Putamen (tissue), 1 donor: ENCODE results near the gene PTPRK.

Source experiments
- DNase-seq: peaks from one replicate; pipeline ENCODE4 v3.0.0-alpha.2; 2016; ENCODE audit warnings: low spot score

PTPRK gene

DNA sequence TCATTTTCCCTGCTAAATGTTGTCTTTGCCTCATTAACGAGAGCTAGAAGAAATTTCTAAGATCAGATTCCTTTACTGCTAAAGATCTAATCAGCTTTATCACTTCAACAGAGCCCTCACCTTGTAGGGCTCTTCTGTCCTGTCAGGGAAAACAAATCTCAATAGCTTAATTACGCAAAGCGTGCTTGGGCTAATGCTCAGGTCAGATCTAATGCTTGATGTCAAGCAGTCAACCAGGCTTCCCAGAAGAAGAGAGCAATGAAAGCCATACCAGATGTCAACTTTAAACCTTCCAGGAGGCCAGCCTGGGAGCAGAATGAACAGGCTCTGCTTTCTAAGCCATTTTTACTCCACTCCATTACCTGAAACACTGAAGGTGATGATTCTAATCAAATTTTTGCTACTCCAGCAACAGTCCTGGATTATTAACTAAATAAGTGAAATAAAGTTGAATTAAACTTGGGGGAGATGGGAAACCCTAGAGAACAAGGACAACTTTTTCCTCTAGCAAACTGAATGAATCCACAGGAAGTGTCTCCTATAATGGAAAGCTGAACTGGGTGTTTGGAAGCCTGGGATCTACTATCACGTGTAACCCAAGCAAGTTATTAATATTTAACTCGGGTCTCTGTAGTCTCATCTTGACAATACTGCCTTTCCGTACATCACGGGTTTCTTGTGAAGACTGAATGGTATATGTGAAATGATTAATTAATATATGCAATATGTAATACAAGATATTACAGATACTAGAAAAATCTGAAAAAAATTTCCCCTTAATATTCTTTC is 273.7 kb downstream of the PTPRK start:
- DNase-seq = no peak

DNA sequence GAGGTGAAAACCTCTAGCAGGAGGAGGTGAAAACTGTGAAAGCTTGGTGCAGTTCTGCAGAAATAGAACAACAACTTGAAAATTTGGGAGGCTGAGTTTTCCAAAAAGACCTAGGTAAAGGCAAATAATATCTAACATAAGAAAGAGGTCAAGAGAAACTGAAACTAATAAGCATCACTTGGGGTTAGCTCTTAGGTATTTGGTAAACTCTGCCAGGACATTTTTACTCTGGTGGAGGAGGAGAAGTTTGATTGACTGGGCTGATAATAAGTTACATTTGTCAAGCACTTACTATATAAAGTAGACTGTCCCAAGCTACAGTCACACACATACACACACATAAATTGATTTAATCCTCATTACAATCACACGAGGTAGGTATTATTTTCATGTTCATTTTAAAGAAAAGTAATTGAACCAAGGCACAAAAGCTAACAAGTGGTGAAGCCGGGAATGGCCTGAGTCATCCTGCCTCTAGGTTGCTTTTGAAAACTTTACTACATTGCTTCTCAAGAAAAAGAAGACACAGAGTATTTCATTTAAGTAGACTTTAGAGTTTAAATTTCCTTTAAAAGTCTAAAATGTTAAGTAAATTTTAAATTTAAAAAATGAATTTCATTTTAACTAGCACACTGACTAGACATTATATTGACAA is 275.5 kb downstream of the PTPRK start:
- no peak for DNase-seq

DNA sequence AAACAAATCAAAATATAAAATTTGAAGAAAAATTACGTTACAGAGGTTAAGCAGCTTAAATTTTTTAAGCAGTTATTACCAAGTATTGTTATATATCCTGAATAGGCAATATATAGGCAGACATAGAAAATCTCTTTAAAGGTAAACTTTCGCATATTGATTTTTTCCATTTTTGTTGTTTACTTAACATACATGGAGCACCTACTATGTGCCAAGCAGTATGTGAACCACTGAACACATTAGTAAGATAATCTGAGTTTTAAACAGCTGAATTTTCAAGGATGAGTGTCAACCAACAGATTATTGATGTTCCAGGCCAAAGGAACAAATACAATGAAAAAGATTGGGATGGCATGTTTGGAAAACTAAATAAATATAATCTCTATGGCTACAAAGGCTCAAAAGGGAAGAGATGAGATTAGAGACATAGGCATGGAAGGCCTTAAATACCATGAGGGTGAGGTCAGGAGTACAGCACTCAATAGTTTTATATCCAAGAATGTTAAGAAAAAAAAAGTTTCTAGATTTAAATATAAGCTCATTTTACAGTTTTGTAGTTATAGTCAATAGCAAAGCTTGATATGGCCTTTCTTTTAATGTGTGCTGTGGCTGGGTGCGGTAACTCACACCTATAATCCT is 277.5 kb downstream of the PTPRK start:
- DNase-seq = no peak

DNA sequence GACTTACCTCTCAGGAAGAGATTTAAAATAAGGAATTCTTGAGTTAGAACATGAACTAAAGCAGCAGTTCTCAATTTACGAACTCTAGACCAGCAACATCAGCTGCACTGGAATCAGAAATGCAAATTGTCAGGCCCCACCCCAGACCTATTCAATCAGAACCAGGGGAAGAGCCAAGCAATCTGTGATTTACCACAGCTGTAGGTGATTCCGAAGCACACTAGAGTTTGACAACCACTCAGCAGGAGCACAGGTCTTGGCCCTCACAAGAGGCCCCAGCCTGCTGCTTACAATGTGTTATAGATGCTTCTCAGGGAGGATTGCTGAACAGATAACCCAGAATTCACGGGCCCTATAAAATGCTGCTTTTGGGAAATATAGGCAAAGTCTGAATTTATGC is 279.2 kb downstream of the PTPRK start:
- no peak for DNase-seq

DNA sequence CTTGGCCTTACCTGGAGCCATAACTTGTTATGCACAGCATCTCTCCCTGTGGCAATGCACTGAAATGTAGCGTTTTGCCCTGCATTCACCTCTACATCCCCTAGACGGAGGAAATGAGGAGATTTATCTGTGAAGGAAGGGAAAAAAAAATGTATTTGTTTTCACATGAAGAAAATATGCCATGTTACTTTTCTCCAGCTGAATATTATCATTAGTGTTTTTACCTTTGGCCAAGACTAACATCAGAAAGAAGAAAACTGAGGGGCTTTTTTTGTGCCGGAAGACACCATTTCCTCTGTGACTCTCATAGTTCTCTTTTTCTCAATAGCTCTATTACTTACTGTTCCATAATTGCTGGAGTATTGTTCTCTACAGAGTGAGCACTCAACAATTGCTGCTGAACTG is 280.4 kb downstream of the PTPRK start:
- no peak for DNase-seq

DNA sequence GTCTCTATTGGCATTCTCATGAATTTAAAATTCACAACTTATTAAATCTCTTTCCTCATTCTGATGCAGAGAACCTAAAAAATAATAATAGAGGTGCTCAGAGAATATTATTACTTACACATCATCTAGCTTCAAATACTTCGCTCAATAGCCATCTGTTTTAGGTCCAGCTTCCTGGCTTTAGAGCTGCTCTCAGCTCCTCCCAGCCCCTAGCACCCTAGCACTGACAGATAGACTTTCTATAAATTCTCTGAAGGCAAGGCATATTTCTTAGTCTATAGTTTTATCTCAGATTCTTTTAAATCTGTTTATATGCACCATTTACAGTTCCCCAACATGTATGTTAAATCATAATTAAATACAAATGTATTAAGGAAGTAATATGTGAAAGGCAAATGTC is 281.3 kb downstream of the PTPRK start:
- no peak for DNase-seq

DNA sequence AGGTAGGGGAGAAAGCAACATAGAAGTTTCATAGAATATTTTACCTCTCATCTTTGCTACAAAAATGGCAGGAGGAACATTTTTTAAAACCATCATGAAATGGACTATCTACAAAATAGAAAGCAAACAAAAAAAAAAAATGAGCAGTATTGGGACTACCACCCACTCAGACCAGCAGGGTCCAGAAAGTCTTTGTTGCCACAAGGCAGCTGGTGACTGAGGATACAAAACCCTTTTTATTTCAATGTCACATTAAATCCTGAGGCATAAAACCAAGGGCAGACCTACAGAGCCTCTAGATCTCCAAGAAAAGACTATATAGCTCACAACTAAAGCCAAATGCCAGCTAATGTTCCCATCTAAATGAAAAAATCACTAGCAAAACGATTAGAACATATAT is 282.2 kb downstream of the PTPRK start:
- peak; percentile 37 for DNase-seq

DNA sequence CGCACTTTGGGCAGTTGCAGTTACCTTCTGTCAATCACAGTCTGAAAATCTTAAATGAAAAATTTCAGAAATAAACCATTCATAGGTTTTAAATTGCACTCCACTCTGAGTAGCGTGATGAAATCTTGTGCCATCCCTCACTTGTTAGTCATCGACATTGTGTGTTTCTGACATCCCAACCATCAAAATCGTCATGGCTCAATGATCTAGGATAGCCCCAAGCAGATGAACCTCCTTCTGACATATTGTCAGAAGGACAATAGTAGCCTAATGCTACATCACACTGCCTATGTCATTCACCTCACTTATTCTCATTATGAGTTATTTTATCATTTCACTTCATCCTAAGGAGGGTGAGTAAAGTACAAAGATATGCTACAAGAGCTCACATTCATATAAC is 284.8 kb downstream of the PTPRK start:
- DNase-seq = no peak

DNA sequence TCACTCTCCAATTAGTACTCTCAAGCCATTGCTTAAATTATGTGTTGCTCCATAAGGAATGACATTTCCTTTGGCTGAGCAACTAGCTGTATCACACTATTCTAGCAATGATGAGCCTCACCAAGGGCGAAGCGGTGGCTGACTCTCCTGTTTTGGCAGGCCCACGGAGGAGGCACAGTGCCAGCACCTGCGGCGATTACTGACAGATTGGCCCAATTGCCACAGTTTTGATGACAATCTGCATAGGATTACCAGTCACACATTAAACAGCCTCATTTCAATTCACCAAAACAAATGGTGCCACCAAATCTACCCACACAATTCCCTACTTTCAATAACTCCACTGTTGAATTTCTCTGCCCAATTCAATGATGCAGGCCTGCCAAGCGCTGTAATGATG is 286.9 kb downstream of the PTPRK start:
- no peak for DNase-seq

DNA sequence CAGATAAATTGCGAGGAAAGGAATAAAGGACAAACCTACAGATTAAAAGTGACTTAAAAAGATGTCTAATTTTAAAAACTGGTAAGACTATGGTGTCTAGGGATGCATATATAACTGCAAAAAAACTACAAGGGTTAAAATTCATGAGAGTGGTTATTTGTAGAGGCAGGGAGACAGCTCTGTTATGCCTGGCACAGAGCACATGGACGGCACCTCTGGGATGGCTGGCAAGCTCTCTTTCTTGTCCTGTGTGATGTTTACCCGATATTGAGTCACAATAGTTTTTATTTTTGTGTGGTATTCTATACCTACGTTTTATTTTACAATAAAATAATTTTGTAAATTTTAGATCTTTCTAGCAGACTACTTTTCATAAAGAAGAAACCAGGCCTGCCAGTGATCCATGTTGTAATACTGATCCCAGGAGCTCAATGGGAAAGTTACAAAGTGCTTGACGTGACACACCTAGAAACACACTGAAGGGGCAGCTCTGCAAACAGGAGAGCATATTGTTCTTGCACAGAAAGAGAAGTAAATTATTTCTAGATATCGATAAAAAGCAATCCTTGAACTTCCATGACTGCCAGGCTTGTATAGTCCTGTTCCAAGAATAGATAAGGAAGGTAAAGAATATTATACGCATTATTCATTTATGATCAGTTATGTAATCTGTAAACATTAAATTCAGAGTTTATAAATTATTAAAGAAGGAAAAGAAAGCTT is 290.0 kb downstream of the PTPRK start:
- DNase-seq = no peak

DNA sequence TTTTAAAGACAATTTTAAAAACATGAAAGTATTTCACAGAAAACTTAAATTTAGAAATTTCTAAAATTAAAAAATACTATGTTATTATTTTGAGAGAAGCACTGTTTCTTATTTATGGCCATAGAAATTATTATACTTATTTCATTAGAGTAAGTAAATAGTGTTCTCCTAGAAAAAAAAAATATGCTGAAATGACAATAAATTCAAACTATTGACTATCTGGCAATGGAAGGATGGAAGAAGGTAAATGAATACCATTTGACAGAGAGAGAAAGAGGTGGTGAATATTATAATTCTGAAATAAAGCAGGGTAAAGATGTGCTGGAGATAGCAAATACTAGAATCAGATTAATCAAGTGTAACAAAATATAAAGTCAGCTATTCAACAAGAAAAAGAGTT is 294.8 kb downstream of the PTPRK start:
- no peak for DNase-seq

DNA sequence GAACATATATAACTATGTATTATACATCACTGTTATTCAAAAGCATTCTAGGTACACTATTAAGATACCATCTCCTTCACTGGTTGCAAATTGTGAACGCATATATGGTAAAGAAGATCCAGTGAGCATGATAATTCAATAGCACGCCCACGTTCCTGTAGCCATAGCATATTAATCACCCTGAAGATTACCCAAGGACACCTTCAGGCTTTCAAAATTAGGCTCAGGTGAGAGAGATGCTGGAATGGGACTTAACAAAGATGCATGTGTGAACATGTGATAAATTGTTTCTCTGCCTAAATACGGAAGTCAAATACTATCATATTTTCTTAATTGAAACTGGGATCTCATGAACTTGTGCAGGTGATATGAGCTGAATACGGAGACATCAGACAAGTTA is 303.5 kb downstream of the PTPRK start:
- no peak for DNase-seq

DNA sequence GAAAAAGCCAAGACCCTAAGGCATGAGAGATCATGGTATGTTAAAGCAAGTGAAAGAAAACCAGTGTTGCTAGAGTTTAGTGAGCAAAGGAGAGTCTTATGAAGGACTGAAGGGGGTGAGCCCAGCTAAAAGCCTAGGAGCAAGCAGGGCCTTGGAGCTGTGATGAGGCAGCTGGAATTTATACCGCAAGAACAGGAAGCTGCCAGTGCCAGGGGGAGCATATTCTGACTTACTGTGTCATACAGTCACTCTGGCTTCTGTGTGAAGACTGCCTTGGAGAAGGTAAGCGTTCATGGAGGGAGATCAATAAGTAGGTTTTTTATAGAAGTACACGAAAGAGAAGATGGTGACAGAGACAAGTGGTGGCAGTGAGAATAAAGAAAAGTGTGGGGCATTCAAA is 310.6 kb downstream of the PTPRK start:
- DNase-seq = no peak

DNA sequence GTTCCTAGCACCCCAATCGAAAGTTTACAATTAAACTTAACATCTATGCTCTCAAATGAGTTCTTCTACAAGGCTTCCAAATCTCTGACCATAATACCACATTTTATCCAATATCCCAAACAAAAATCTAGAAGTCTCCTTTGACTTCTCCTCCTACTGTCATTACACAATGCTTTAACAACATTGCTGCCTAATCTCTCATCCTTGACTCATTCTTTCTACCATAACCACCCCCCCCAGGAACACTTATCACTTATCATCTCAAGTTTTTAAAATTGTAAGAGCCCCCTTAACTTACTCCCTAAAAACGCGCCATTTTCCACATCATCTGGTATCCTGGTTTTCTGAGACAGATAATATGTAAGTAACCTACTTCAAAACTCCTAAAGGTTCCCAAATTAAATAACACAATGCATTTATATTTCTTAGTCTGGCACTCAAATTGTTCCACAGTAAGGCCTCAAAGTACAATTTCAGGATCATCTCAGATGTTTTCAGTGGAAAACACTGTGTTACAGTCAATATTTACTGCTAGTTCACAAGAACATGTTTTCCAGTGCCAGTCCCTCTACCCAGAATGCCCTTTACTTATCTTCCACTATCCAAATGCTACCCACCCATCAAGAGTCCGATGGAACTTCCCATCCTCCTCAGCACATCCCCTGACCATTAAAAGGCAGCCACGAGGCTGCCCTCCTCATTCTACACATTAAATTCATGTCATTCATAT is 311.4 kb downstream of the PTPRK start:
- DNase-seq = no peak

DNA sequence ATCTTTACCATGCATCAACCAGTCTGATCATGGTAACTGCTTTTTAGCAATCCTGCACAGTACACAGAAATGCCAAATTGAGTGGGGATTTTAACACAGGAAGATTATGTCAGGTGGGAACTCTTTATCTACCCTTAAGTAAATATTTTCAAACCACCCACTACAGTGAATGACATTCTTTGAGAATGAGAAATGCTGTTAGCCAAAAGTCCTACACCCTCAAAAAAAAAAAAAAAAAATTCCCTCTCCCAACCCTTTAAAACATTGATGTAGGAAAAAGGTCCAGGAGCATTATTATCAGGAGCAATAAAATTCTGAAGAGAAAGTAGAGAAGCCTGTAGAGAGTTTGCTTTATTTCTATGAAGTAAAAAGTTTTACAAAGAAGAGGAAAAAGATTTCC is 312.3 kb downstream of the PTPRK start:
- no peak for DNase-seq

DNA sequence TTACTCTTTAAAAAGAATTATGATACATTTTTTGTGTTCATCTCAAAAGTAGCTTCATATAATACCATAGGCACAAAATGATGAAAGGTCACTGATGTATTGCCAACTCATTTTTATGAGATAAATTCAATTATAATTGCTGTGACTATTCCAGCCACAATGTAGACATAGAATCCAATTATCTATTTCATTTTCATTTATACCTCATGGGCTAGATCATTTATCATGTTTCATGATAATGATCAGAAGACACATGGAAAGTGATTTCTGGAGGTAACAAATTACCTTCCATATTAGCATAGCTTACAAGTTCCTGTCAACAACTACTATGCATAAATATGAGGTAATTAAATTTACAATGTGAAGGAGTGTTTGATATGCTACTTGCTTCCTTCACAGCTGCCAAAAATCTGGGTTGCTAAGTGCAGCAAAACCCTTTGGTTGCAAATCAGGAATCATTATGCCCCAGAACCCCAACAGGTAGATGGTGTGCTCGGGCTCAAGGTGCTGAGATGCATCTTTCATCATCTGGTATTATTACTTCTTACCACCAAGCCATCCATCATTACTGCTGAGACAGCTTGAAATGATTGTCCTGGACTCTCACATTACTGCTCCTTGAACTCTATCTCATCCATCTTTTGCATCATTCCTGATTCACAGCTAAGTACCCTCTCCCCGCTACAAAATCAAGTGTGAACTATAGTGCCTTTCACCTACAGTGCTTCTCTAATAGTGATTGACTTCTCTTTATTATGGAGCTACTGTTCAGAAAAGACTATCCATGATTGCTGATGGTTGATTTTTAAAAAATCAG is 313.6 kb downstream of the PTPRK start:
- DNase-seq = no peak

DNA sequence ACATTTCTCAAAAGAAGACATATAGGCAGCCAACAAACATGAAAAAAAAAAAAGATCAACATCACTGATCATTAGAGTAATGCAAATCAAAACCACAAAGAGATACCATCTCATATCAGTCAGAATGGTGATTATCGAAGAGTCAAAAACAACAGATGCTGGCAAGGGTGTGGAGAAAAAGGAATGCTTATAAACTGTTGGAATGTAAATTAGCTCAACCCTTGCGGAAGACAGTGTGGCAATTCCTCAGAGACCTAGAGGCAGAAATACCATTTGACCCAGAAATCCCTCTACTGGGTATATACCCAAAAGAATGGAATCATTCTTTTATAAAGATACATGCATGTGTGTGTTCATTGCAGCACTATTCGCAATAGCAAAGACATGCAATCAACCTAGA is 315.8 kb downstream of the PTPRK start:
- no peak for DNase-seq

DNA sequence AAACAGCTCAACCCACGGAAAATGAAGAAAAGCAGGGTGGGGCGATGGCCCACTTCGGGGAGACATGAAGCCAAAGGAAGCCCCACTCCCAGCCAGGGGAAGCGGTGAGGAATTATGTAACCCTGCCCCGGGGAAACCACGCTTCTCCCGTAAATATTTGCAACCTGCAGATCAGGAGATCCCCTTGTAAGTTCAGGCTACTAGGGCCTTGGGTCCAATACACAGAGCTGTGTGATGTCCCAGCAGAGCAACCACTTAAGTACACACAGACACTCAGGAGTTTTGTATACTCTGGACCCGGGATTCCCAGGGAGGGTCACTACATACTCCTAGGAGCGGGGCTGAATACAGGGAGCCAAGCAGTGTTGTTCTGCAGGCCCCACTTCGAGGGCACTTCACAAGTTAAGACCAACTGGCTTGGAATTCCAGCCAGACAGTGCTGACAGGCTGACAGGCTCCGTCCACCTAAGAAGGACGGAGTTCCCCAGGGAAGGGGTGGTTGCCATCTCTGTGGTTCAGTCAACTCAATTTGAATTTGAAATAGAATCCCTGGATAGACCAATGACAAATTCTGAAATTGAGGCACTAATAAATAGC is 318.1 kb downstream of the PTPRK start:
- no peak for DNase-seq

DNA sequence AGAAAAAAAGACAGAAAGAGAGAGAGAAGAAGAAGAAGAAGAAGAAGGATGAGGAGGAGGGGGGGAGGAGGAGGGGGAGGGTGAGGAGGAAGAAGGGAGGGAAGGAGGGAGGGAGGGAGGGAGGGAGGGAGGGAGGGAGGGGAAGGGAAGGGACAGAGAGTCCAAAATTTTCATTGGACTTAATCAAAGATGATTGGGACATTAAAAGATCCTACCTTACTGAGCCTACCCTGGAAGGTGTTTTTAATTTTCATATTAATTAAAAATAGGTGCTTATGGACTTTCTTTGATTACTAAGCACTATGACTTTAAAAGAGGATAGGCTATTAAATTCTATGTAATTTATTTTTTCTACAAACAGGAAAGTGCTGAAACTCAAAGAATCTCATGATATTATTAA is 319.6 kb downstream of the PTPRK start:
- no peak for DNase-seq

DNA sequence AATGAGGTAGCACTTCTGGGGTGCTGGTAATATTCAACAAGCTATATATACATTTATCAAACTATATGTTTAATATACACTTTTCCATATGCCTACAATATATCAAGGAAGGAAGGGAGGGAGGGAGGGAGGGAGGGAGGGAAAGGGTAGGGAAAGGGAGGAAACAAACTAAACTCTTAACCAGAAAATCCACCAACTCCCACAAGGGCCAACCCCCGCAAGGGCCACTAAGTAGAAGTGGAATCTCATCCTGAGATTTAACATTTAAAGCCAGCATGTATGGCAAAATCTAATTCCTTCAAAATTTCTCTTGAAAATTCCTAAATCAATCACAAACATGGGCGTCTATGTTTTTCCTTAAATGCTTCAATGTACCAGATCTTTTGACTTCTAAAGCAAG is 320.9 kb downstream of the PTPRK start:
- DNase-seq = no peak

DNA sequence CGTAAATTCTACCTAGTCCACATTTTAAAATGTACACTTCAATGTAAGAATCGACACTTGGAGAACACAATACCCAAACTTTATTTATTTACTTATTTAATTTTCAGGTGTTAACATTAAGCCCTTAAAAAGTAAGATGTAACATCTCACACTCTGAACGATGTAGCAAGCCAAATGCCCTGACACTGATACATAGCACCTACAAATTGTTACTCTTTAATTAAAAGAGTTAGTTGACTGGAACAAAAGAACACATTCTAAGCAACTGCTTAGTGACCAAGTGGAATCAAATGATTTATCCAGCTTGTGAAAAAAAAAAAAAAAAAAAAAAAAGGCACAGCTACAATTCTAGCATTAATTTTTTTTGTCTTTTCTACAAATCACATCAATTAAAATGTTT is 327.4 kb downstream of the PTPRK start:
- DNase-seq = no peak
